GM12875 (cell line): ENCODE measurements around the gene TFF3.

Experiments used
- H3K4me3 ChIP-seq: one replicate; pipeline ENCODE4 v1.5.1; 2011; ENCODE audit warnings: low read depth, low read length, control low read depth
- CTCF ChIP-seq: IDR thresholded peaks from 2 replicates; pipeline ENCODE4 v1.5.1; 2011; ENCODE audit warnings: low read depth, mild to moderate bottlenecking, control low read depth, inconsistent platforms, low read length, moderate library complexity, borderline replicate concordance; ENCODE audit not compliant: insufficient read depth

TFF3 gene

GRCh38 chr21:42315296-42315891, at the start of gene TFF3:
Gene TFF3, minus strand, starts transcription at chr21:42315409. Its CDS starts 35 bp downstream, at chr21:42315374.
- no peak within 1 kb of the TSS for H3K4me3 ChIP-seq
- TF ChIP-seq CTCF: no peak

GRCh38 chr21:42364304-42364865, 49.2 kb upstream of the TFF3 start:
- TF ChIP-seq CTCF: no peak
- no peak overlapping the region for H3K4me3 ChIP-seq

GRCh38 chr21:42363312-42363711, 48.1 kb upstream of the TFF3 start:
- no peak overlapping the region for H3K4me3 ChIP-seq
- no peak for TF ChIP-seq CTCF

GRCh38 chr21:42362700-42363099, 47.5 kb upstream of the TFF3 start:
- TF ChIP-seq CTCF: no peak
- H3K4me3 ChIP-seq: no peak overlapping the region

- no peak overlapping the region for H3K4me3 ChIP-seq
These were observed 47.0 kb upstream of the TFF3 start for GRCh38 chr21:42362198-42362597.

GRCh38 chr21:42361286-42361685, 46.1 kb upstream of the TFF3 start:
- TF ChIP-seq CTCF: no peak
- no peak overlapping the region for H3K4me3 ChIP-seq

More at GRCh38 chr21:42362198-42362597, 47.0 kb upstream of the TFF3 start:
- no peak for TF ChIP-seq CTCF

- TF ChIP-seq CTCF: peak; percentile 20; the same call in 1 of the 2 replicates
These were observed 45.1 kb upstream of the TFF3 start for GRCh38 chr21:42360317-42360716.

More at GRCh38 chr21:42360317-42360716, 45.1 kb upstream of the TFF3 start:
- no peak overlapping the region for H3K4me3 ChIP-seq
